Measurements from ENCODE around the gene MYO5C.

GRCh38 chr15:52338891-52339290 lies 43.3 kb upstream of the MYO5C start:
- no peak for TF ChIP-seq CTCF (conservative IDR thresholded peaks at IDR 0.05 in 1 of 2, IDR thresholded peaks at IDR 0.05 in 1 of 2; ENCODE audit: low read depth in 1 of 2, low read length in 2 of 2)
- no peak for TF ChIP-seq EZH2 (IDR thresholded peaks at IDR 0.05; ENCODE audit: low read length, missing control alignments)
